DMS 273 treated with DMSO at 0.1 percent for 48 hours (cell line): Measurements from ENCODE around the gene AHR.
"Not testable (repeated sequence)": the region's sequence is repeated elsewhere in the genome, so short reads cannot be mapped to it uniquely, and the experiment has no call there.

Experiments used
- DNase-seq: peaks from one replicate; lab custom pipeline; 2025; lab: John Stamatoyannopoulos, UW

The AHR gene

GRCh38 chr7:17376595-17376994 is 78.1 kb downstream of the AHR start:
- DNase-seq: no peak

DNA sequence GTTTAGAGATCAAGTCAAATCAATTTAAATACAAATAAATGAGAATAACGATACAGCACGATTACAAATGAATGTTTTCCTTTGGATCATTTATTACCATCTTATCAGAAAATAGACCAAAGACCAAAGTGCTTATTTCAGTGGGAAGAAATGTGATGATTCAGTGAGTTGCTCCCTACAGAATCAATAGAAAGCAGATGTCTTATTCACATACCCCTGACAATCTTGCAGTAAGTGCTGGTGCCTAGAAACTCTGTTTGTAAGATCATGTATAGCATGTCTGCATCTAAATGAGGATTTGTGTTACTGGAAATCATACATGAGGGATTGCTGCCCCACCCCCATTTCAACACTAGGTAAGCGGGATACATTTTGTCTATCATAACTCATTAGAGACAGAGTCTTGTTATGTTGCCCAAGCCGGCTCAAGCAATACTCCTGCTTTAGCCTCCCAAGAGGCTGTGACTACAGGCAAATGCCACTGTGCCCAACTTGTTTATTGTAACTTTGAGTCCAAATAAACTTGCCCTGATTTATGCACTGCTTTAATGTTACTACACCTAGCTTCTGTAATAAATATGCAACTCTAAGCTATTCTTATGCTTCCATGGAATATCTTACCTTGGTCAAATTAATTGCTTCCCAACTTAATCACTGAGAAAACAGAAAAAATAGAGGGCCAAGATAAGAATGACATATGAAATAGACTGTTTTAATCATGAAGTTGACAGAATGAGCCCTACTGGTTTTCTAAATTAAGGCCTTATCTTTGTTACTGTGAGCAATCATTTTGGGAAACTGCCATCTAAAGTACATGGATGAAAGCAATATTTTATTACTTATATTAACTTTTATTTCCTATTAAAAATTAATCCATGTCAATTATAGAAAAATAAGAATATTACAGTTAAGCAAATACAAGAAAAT is 82.5 kb downstream of the AHR start:
- DNase-seq: no peak

GRCh38 chr7:17382408-17383354 is 84.2 kb downstream of the AHR start:
- DNase-seq: not testable (repeated sequence)

GRCh38 chr7:17384400-17384799 is 85.9 kb downstream of the AHR start:
- no peak for DNase-seq

GRCh38 chr7:17385612-17386011 is 87.2 kb downstream of the AHR start:
- no peak for DNase-seq

DNA sequence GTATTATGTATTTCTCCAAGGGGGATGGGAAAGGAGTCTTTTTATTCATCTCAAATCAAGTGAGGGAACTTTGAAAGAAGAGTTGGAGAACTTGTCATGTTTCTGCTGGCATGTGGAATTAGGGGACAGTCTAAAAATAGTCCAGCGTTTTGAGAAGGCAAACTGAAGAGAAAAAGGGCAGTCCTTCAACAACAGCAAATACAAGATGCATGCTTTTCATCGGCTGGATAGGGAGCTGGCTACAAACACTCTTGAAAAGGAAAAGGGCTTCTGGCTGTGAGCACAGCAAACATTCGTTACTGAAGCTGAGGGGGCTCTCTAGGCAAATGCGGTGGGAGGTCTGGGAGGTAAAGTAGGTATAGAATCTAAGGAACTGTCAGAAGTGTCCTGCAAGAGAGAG is 91.9 kb downstream of the AHR start:
- no peak for DNase-seq

GRCh38 chr7:17391366-17391765 is 92.9 kb downstream of the AHR start:
- DNase-seq: no peak

- DNase-seq: no peak
Observed at GRCh38 chr7:17392846-17393245, 94.4 kb downstream of the AHR start.

DNA sequence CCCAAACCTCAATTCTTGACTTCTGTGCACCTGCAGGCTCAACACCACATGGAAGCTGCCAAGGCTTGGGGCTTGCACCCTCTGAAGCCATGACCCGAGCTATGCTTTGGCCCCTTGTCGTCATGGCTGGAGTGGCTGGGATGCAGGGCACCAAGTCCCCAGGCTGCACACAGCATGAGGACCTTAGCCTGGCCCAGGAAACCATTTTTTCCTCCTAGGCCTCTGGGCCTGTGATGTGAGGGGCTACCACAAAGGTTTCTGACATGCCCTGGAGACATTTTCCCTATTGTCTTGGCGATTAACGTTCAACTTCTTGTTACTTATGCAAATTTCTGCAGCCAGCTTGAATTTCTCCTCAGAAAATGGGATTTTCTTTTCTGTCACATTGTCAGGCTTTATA is 96.1 kb downstream of the AHR start:
- DNase-seq: not testable (repeated sequence)
